ENCODE measurements around the gene FBXL3. TPM values are rescaled to one million over a fixed set of nuclear protein-coding genes. Genes with fewer than 3 reads are reported as not detected.
A peak's percentile ranks its signal among the peaks of the same experiment; 100 is the strongest.

FBXL3 gene
- polyA plus RNA-seq, 1 of the 3 experiments (the other 2 are of a cell fraction) = 13.6 TPM

DNA sequence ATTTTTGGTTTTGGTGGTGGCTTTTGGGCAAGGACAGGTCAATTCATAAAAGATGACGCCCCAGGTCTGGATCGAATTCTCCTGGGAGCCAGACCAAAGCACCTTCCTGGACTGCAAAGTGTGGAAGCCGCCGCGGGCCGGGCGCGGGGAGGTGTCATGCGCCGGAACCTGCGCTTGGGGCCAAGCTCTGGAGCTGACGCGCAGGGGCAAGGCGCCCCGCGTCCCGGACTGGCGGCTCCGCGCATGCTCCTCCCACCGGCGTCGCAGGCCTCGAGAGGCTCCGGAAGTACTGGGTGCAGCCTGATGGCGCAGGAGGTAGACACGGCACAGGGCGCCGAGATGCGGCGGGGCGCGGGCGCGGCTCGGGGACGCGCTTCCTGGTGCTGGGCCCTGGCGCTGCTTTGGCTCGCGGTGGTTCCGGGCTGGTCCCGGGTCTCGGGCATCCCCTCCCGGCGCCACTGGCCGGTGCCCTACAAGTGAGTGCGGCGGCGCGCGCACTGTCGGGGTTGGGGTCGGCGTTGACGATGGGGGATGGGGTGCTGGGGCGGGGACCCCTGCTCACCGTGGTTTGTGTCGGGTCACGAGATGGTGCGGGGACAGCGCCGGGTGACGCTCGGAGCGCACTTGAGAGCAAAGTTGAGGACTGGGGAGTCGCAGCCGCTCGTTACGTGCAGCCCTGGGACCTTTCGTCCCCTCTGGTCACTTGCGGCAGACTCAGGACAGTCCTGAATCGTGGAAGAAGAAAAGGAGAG, 35.0 kb downstream of the FBXL3 start, which contains the start of gene CLN5 (continued):
- TF ChIP-seq, protein P1, sequence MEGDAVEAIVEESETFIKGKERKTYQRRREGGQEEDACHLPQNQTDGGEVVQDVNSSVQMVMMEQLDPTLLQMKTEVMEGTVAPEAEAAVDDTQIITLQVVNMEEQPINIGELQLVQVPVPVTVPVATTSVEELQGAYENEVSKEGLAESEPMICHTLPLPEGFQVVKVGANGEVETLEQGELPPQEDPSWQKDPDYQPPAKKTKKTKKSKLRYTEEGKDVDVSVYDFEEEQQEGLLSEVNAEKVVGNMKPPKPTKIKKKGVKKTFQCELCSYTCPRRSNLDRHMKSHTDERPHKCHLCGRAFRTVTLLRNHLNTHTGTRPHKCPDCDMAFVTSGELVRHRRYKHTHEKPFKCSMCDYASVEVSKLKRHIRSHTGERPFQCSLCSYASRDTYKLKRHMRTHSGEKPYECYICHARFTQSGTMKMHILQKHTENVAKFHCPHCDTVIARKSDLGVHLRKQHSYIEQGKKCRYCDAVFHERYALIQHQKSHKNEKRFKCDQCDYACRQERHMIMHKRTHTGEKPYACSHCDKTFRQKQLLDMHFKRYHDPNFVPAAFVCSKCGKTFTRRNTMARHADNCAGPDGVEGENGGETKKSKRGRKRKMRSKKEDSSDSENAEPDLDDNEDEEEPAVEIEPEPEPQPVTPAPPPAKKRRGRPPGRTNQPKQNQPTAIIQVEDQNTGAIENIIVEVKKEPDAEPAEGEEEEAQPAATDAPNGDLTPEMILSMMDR (IDR thresholded peaks at IDR 0.05) = no peak
- TF ChIP-seq EZH2phosphoT487 (IDR thresholded peaks at IDR 0.05; ENCODE audit: borderline replicate concordance, low read depth) (no peak), SMC3 (IDR thresholded peaks at IDR 0.05; ENCODE audit: low read depth, low read length) (no peak), POLR2AphosphoS5 (IDR thresholded peaks at IDR 0.05; ENCODE audit: low read depth, low read length) (peak; percentile 84), SIN3A (IDR thresholded peaks at IDR 0.05; ENCODE audit: borderline replicate concordance, low read depth, low read length) (peak; percentile 58; the same call in 1 of the 2 replicates), GATA2 (CRISPR knock-in tag; IDR thresholded peaks at IDR 0.05) (no peak), RFX5 (IDR thresholded peaks at IDR 0.05; ENCODE audit: low read length) (no peak), TCF12 (IDR thresholded peaks at IDR 0.05) (no peak), TEAD4 (IDR thresholded peaks at IDR 0.05; ENCODE audit: borderline replicate concordance, insufficient read depth) (no peak), FOSL2 (IDR thresholded peaks at IDR 0.05; ENCODE audit: borderline replicate concordance, low read depth) (no peak), YY1 (IDR thresholded peaks at IDR 0.05; ENCODE audit: low read depth) (peak; percentile 72; the same call in 1 of the 2 replicates), MEF2A (IDR thresholded peaks at IDR 0.05; ENCODE audit: borderline replicate concordance, low read depth) (no peak), MXI1 (IDR thresholded peaks at IDR 0.05; ENCODE audit: low read depth, low read length) (peak; percentile 78; the same call in 1 of the 2 replicates), ELF1 (IDR thresholded peaks at IDR 0.05) (peak; percentile 83), FOXM1 (IDR thresholded peaks at IDR 0.05; ENCODE audit: low read depth) (no peak), GABPA (IDR thresholded peaks at IDR 0.05; ENCODE audit: low read depth) (peak; percentile 74), JUND (IDR thresholded peaks at IDR 0.05) (no peak), CHD2 (IDR thresholded peaks at IDR 0.05; ENCODE audit: low read length, partially characterized antibody) (no peak)
- TF ChIP-seq, protein P2, sequence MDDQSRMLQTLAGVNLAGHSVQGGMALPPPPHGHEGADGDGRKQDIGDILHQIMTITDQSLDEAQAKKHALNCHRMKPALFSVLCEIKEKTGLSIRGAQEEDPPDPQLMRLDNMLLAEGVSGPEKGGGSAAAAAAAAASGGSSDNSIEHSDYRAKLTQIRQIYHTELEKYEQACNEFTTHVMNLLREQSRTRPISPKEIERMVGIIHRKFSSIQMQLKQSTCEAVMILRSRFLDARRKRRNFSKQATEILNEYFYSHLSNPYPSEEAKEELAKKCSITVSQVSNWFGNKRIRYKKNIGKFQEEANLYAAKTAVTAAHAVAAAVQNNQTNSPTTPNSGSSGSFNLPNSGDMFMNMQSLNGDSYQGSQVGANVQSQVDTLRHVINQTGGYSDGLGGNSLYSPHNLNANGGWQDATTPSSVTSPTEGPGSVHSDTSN (IDR thresholded peaks at IDR 0.05) = no peak
- TF ChIP-seq, protein P3, sequence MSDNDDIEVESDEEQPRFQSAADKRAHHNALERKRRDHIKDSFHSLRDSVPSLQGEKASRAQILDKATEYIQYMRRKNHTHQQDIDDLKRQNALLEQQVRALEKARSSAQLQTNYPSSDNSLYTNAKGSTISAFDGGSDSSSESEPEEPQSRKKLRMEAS (IDR thresholded peaks at IDR 0.05; ENCODE audit: low read depth) = peak; percentile 94; the same call in 1 of the 2 replicates
- TF ChIP-seq, protein P4, sequence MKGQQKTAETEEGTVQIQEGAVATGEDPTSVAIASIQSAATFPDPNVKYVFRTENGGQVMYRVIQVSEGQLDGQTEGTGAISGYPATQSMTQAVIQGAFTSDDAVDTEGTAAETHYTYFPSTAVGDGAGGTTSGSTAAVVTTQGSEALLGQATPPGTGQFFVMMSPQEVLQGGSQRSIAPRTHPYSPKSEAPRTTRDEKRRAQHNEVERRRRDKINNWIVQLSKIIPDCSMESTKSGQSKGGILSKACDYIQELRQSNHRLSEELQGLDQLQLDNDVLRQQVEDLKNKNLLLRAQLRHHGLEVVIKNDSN (IDR thresholded peaks at IDR 0.05; ENCODE audit: borderline replicate concordance, low read depth) = no peak
